HG03108 (cell line): ENCODE data around the gene PCCA.
A peak's percentile ranks its signal among the peaks of the same experiment; 100 is the strongest.
"Not testable (repeated sequence)": the region's sequence is repeated elsewhere in the genome, so short reads cannot be mapped to it uniquely, and the experiment has no call there.

Experiments used
- ATAC-seq: cut with Tn5 transposase; IDR thresholded peaks from one replicate; pipeline ENCODE4 v1.9.1; 2021; ENCODE audit warnings: moderate library complexity; ENCODE audit not compliant: unreplicated experiment

PCCA gene

GRCh38 chr13:100298691-100299090 is 209.8 kb downstream of the PCCA start:
- no peak for ATAC-seq

DNA sequence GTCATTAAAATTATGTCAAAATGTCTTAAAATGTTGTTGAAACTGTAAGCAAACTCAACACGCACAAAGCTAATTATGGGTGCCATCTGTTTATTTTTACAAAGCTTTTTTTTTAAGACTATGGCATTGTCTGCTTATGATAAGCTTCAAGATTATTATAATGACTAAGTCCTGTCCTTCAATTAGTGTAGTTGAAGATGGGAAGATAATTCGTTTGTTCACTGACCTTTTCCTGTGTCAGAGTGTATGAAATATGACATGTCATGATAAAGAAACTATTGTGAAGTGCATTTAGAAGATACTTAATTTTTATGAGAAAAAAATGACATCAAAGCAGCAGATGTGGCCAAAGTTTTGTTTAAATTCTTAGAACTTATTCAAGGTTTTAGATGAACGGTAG is 211.3 kb downstream of the PCCA start:
- ATAC-seq = no peak

GRCh38 chr13:100300708-100301107 is 211.8 kb downstream of the PCCA start:
- ATAC-seq = no peak

- no peak for ATAC-seq
Observed at GRCh38 chr13:100301418-100301817, 212.5 kb downstream of the PCCA start.

GRCh38 chr13:100302391-100302790 is 213.5 kb downstream of the PCCA start:
- ATAC-seq = no peak

DNA sequence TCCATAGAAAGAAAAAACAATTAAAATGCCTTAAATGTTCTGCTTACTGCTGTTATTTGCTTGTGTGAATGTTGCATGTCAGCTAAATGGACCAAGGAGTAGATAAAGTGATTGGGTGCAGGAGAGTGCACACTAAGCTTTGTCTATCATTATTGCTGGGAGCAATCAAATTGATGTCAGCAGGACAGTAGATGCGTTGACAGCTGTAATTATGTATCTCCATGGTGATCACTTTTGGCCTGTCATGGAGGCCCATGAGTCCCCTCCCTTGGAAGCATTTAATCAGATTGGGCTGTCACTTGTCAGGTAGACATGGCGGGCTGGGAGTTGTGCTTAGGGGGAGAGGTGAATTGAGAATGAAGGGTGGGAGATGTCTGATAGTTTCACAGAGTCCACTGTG is 215.3 kb downstream of the PCCA start:
- ATAC-seq = no peak

DNA sequence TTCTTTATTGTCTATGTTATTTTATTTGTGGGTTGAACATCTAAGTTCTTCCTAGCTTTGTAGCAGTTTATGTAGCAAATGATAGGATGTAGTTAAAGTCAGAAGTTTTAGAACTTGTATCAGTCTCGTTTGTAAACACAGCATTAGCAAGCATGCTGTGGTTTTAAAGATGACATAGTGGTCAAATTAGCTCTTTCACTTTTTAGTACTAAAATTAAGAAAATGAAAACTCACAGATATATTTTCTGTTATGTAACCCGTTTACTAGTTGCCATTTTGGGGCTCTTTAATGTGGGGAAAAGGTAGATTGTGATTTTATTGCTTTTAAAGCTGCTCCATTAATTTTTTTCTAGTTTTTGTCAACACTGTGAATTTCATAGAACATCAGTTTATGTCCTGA is 216.5 kb downstream of the PCCA start:
- ATAC-seq = no peak

GRCh38 chr13:100306030-100306429 is 217.1 kb downstream of the PCCA start:
- ATAC-seq = no peak

DNA sequence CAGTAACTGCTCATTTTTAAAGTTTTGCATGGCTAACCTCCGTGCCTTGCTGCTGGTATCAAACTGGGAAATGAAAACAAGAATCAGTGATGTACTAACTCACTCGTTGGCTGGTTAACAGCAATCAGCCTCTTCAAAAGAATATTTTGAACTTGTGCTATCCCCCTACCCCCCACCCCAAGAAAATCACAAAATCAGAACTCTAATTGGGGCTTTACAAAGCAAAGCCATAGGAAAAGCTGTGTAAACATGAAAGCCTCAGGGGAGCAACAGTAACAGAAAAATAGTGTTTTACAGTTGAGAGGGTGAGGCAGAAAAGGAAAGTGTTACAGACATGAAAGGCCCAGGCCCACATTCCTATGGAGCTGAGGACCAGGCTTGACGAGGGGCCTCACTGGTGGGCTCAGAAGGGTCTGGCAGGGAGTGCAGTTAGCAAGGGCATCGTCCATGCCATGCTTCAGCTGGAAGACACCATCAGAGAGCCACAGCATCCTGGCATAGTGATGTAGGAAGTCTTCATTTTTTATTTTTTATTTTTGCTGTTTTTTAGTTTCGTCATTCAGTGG is 217.6 kb downstream of the PCCA start:
- ATAC-seq = no peak

GRCh38 chr13:100314132-100314910 is 225.4 kb downstream of the PCCA start:
- ATAC-seq = no peak

- no peak for ATAC-seq
Observed at GRCh38 chr13:100315522-100315921, 226.6 kb downstream of the PCCA start.

DNA sequence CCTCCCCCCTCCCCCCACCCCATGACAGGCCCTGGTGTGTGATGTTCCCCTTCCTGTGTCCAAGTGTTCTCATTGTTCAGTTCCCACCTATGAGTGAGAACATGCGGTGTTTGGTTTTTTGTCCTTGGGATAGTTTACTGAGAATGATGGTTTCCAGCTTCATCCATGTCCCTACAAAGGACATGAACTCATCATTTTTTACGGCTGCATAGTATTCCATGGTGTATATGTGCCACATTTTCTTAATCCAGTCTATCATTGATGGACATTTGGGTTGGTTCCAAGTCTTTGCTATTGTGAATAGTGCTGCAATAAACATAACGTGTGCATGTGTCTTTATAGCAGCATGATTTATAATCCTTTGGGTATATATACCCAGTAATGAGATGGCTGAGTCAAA is 229.6 kb downstream of the PCCA start:
- ATAC-seq = not testable (repeated sequence)

DNA sequence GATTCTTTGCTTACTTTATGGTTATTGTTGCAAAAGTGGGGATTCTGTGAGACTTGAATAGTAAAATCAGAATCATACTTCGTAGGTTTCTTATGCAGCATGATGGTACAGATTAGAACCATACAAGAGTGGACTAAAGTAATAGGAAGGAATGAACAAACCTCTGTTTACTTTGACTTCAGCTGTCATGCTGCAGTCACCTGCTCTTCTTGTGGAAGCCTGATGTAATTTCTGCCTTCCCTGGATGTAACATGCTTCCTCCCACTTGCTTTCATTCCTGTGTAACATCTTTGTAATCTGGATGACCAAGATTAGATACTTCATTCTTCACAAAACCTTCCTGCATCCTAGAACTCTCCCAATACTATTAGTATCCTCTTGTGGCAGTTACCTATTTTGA is 235.0 kb downstream of the PCCA start:
- ATAC-seq = no peak

DNA sequence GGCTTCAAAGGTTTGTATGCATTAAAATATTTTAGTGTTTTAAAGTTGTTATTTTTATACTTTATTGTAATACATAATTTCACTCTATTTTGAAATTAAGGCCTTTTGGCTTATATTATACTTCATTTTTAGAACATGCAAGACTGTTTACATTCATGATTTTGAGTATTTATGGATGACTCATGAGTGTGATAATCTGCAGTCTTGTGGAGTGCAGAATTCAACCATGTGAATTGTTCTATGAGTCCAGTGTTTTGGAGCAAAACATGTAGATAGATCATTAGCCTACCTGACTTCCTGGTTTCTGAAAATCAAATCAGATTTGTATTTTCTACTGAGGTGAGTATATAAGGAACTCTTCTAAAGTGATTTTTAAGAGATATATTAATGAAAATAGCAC is 241.8 kb downstream of the PCCA start:
- no peak for ATAC-seq

DNA sequence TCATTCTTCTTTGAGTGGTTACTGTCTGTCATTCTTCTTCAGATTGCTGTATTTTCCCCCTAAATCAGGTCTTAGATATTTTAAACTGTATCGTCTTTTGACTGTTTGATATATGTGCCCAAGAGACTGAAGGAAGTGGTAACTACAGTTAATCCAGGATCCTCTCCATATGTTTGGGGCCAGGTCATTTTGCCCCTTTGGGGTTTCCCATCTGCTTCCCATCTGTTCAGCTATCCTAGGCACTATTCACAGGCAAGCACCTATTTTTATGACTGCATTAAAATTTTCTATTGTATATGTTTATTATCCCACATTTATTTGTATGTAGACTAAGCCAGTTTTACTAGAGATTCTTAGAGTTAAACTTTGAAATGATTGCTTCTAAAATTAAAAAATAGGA is 244.2 kb downstream of the PCCA start:
- ATAC-seq = no peak

DNA sequence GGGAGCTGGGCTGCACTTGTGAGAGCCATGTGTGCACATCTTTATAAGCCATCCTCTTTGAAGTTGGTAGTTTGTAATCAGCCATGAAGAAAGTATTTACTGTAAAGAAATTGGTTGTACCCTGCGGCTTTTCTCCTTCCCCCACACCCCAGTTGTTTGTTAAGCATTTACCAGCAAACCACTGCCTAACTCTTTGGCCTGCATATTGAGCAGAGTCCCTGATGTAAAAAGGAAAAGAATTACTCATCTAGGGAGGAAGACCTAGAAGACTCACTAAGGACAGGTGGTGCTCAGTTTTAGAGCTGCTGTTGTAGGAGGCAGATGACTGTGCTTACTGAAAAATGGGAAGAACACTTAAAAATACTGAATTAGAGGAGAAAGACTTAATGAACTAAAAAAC is 245.3 kb downstream of the PCCA start:
- ATAC-seq = peak; percentile 86

- ATAC-seq = no peak
Observed at GRCh38 chr13:100336795-100337516, 248.1 kb downstream of the PCCA start.

DNA sequence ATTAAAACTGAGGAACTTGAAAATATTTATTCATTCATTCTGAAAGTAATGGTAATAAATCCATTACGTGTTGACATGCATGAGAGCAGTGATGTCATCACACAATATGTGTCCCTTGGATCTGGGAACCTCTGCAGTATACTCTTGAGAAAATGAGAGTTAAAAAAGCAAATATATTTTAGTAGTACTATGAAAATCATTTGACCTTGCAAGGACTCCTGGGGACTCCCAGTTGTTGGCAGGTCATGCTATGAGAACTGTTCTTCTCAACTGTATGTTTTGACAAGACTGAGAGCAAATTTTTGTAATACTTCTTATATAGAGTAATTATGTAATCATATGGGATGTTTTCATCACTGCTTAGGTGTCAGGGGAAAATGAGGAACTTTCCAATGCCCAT is 249.4 kb downstream of the PCCA start:
- no peak for ATAC-seq

- no peak for ATAC-seq
Observed at GRCh38 chr13:100339411-100339940, 250.6 kb downstream of the PCCA start.

DNA sequence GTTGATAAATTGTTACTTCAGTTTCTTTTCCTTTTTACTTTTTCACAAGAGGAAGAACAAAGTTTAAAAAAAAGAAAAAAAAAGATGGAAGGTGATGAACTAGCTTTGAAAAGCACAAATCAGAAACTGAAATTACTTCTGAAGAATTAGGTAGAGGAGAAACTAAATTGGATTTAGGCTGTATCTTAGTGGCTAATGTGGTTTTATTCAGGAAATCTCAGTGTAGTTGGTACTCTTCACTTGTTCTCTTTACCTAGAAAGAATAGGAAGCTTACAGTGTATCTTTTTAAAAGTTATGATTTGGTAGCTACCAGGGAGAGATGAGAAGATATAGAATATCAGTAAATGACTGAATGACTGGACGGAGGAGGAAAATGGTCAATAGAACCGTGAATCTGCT is 252.0 kb downstream of the PCCA start:
- ATAC-seq = no peak

DNA sequence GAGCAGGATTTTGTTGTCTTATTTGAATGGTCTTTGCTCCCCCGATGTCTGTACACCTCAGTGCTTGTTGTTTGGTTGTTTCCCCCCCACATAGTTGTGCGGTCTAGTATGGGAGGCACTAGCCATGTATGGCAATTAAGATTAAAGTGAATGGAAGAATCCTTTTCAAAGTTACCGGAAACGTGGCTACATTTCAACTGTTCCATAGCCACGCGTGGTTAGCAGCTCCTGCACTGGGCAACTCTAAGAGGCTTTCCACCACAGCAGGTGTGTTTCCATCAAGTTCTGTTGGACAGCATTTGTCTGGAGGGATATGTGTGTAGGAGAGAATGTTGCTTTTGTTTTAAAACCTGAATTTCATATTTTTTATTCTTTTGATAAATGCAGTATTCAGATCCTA is 252.4 kb downstream of the PCCA start:
- no peak for ATAC-seq

- no peak for ATAC-seq
Observed at GRCh38 chr13:100344544-100344943, 255.7 kb downstream of the PCCA start.
